GM23338 (cell line): ENCODE results near the gene TMPRSS9. TPM values are rescaled to one million over a fixed set of nuclear protein-coding genes. Genes with fewer than 3 reads are reported as not detected.

Experiments
- ATAC-seq: fragments of 200-7000 bp; cut with Tn5 transposase; 3 replicates; pipeline ENCODE4 v1.9.1; 2020
- DNase-seq: peaks from one replicate; pipeline ENCODE4 v3.0.0-alpha.2; 2015; ENCODE audit warnings: low spot score
- H2AFZ ChIP-seq: fragments of 200-600 bp; sonication (generic); 2 replicates; pipeline ENCODE4 v1.8.0; 2016; ENCODE audit warnings: antibody characterized with exemption, mild to moderate bottlenecking, moderate library complexity
- H3F3A ChIP-seq: fragments of 200-600 bp; sonication (generic); replicated peaks from 2 replicates; pipeline ENCODE4 v1.8.0; 2017; ENCODE audit warnings: antibody characterized with exemption, mixed run types, low read depth
- H3K27ac ChIP-seq: fragments of 200-600 bp; sonication (generic); 2 replicates; pipeline ENCODE4 v1.6.1; 2016; ENCODE audit warnings: low read depth
- H3K27me3 ChIP-seq: fragments of 200-600 bp; sonication (generic); 2 replicates; pipeline ENCODE4 v1.8.0; 2016; ENCODE audit warnings: mild to moderate bottlenecking, mixed run types, moderate library complexity; ENCODE audit not compliant: insufficient read depth
- H3K36me3 ChIP-seq: fragments of 200-600 bp; sonication (generic); 2 replicates; pipeline ENCODE4 v1.8.0; 2016; ENCODE audit warnings: mild to moderate bottlenecking; ENCODE audit not compliant: insufficient read depth
- H3K4me1 ChIP-seq: fragments of 200-600 bp; sonication (generic); 2 replicates; pipeline ENCODE4 v1.8.0; 2016; ENCODE audit warnings: mild to moderate bottlenecking, moderate library complexity; ENCODE audit not compliant: insufficient read depth
- H3K4me2 ChIP-seq: fragments of 200-600 bp; sonication (generic); 2 replicates; pipeline ENCODE4 v1.7.1; 2017; ENCODE audit warnings: mixed run types
- H3K4me3 ChIP-seq: fragments of 200-600 bp; sonication (generic); 2 replicates; pipeline ENCODE4 v1.6.1; 2016; ENCODE audit warnings: mixed run types
- H3K79me2 ChIP-seq: fragments of 200-600 bp; sonication (generic); replicated peaks from 2 replicates; pipeline ENCODE4 v1.8.0; 2017; ENCODE audit warnings: mild to moderate bottlenecking; ENCODE audit not compliant: insufficient read depth
- H3K9me2 ChIP-seq: fragments of 200-600 bp; sonication (generic); 2 replicates; pipeline ENCODE4 v1.8.0; 2017; ENCODE audit not compliant: insufficient read depth
- H4K20me1 ChIP-seq: fragments of 200-600 bp; sonication (generic); replicated peaks from 2 replicates; pipeline ENCODE4 v1.8.0; 2017; ENCODE audit warnings: mild to moderate bottlenecking; ENCODE audit not compliant: insufficient read depth
- H3K27ac Mint-ChIP-seq: 2 replicates; pipeline ENCODE4 v1.8.0; 2020; ENCODE audit warnings: inconsistent platforms, mild to moderate bottlenecking, moderate library complexity, mixed read lengths
- H3K27me3 Mint-ChIP-seq: 3 replicates; pipeline ENCODE4 v1.8.0; 2022; ENCODE audit warnings: low read depth, mild to moderate bottlenecking, moderate library complexity, mixed read lengths, inconsistent platforms; ENCODE audit not compliant: insufficient read depth, poor library complexity
- H3K36me3 Mint-ChIP-seq: 3 replicates; pipeline ENCODE4 v1.8.0; 2021; ENCODE audit warnings: low read depth, mild to moderate bottlenecking, inconsistent platforms, moderate library complexity, mixed read lengths
- H3K4me1 Mint-ChIP-seq: 3 replicates; pipeline ENCODE4 v1.8.0; 2020; ENCODE audit warnings: mild to moderate bottlenecking, inconsistent platforms, mixed read lengths
- H3K4me3 Mint-ChIP-seq: 3 replicates; pipeline ENCODE4 v1.8.0; 2021; ENCODE audit warnings: moderate library complexity, mild to moderate bottlenecking, inconsistent platforms, mixed read lengths
- H3K9me3 Mint-ChIP-seq: 3 replicates; pipeline ENCODE4 v1.8.0; 2020; ENCODE audit warnings: moderate library complexity, mild to moderate bottlenecking, inconsistent platforms, mixed read lengths
- CREB1 ChIP-seq: fragments of 250-450 bp; sonication (Bioruptor Pico); IDR thresholded peaks from 2 replicates; pipeline ENCODE4 v1.5.0; 2020; ENCODE audit warnings: low read depth, mild to moderate bottlenecking, moderate library complexity
- CTCF ChIP-seq, 2 experiments: fragments of 200-600 bp in 1 of 2; sonication (generic) in 1 of 2; conservative IDR thresholded peaks; 2 replicates each; pipeline versions ENCODE4 v1.5.1 to v1.6.1; 2016 to 2017; ENCODE audit warnings: antibody characterized with exemption in 2 of 2, low read depth in 2 of 2, mild to moderate bottlenecking in 2 of 2, moderate library complexity in 1 of 2
- EZH2 ChIP-seq: fragments of 200-600 bp; sonication (generic); IDR thresholded peaks from one replicate; pipeline ENCODE4 v1.8.0; 2017; ENCODE audit warnings: antibody characterized with exemption, mild to moderate bottlenecking, low read depth; ENCODE audit not compliant: unreplicated experiment
- EZH2phosphoT487 ChIP-seq: fragments of 200-600 bp; sonication (generic); IDR thresholded peaks from one replicate; pipeline ENCODE4 v1.8.1; 2018; ENCODE audit warnings: antibody characterized with exemption; ENCODE audit not compliant: unreplicated experiment
- JUNB ChIP-seq: IDR thresholded peaks from one replicate; pipeline ENCODE4 v1.6.1; 2016; ENCODE audit warnings: antibody characterized with exemption; ENCODE audit not compliant: unreplicated experiment
- NANOG ChIP-seq: IDR thresholded peaks from 2 replicates; pipeline ENCODE4 v1.6.1; 2016; ENCODE audit warnings: antibody characterized with exemption, borderline replicate concordance
- POLR2AphosphoS5 ChIP-seq: IDR thresholded peaks from 2 replicates; pipeline ENCODE4 v1.6.1; 2016; ENCODE audit warnings: antibody characterized with exemption, low read depth
- REST ChIP-seq: IDR thresholded peaks from one replicate; pipeline ENCODE4 v1.6.1; 2018; ENCODE audit warnings: antibody characterized with exemption; ENCODE audit not compliant: unreplicated experiment
- STAT1 ChIP-seq: IDR thresholded peaks from one replicate; pipeline ENCODE4 v1.6.1; 2016; ENCODE audit warnings: antibody characterized with exemption; ENCODE audit not compliant: unreplicated experiment
- ZNF114 ChIP-seq: fragments of 250-450 bp; sonication (Bioruptor Pico); IDR thresholded peaks from 2 replicates; pipeline ENCODE4 v1.5.0; 2020; ENCODE audit warnings: mild to moderate bottlenecking, moderate library complexity
- ZNF331 ChIP-seq: fragments of 250-450 bp; sonication (Bioruptor Pico); IDR thresholded peaks from 2 replicates; pipeline ENCODE4 v1.5.0; 2020; ENCODE audit warnings: low read depth, mild to moderate bottlenecking, moderate library complexity
- polyA plus RNA-seq: library from polyadenylated mRNA; unstranded; fragments of >200 nt; fragmentation: Nextera tagmentation; extraction: Ambion mirVana; gene quantifications from 2 replicates; pipeline ENCODE4 v1.2.1, GENCODE V29; 2016
- total RNA-seq: library from RNA; depleted of rRNA; stranded (reverse); fragments of >200 nt; shearing (Covaris generic); gene quantifications from 2 replicates; pipeline ENCODE4 v1.2.3, GENCODE V29; 2014
- TF ChIP-seq, protein P1 (sequence below): fragments of 250-450 bp; sonication (Bioruptor Pico); IDR thresholded peaks from 2 replicates; pipeline ENCODE4 v1.5.0; 2020; ENCODE audit warnings: mild to moderate bottlenecking, moderate library complexity
- TF ChIP-seq, protein P2 (sequence below): IDR thresholded peaks from 2 replicates; pipeline ENCODE4 v1.6.1; 2016; ENCODE audit warnings: antibody characterized with exemption

TMPRSS9 gene
- total and polyA plus RNA-seq, 2 experiments from 2014 or later: 0.05 to 0.28 TPM

- H3K4me2 ChIP-seq: no peak overlapping the region
- no peak overlapping the region for H3K27ac ChIP-seq
- H3K27ac Mint-ChIP-seq: no peak overlapping the region
- H3K9me2 ChIP-seq: no peaks in the 10 kb centered on the region
- ATAC-seq: no peak
- H3K9me3 Mint-ChIP-seq: peaks cover 18% of the 10 kb centered on the region
- H3K4me1 Mint-ChIP-seq: no peaks in the 10 kb centered on the region
- DNase-seq: no peak
- H3K27me3 Mint-ChIP-seq: peaks cover 14% of the 10 kb centered on the region
- H3F3A ChIP-seq: no peaks in the 10 kb centered on the region
- no peak overlapping the region for H3K4me3 Mint-ChIP-seq
- no peak overlapping the region for H2AFZ ChIP-seq
- no peak for TF ChIP-seq NANOG
- TF ChIP-seq EZH2: no peak
- TF ChIP-seq REST: no peak
- TF ChIP-seq CREB1: no peak
- TF ChIP-seq POLR2AphosphoS5: no peak
- TF ChIP-seq ZNF114 (CRISPR knock-in tag): no peak
- no peak for TF ChIP-seq ZNF331 (CRISPR knock-in tag)
- no peak for TF ChIP-seq STAT1
- TF ChIP-seq, protein P1, sequence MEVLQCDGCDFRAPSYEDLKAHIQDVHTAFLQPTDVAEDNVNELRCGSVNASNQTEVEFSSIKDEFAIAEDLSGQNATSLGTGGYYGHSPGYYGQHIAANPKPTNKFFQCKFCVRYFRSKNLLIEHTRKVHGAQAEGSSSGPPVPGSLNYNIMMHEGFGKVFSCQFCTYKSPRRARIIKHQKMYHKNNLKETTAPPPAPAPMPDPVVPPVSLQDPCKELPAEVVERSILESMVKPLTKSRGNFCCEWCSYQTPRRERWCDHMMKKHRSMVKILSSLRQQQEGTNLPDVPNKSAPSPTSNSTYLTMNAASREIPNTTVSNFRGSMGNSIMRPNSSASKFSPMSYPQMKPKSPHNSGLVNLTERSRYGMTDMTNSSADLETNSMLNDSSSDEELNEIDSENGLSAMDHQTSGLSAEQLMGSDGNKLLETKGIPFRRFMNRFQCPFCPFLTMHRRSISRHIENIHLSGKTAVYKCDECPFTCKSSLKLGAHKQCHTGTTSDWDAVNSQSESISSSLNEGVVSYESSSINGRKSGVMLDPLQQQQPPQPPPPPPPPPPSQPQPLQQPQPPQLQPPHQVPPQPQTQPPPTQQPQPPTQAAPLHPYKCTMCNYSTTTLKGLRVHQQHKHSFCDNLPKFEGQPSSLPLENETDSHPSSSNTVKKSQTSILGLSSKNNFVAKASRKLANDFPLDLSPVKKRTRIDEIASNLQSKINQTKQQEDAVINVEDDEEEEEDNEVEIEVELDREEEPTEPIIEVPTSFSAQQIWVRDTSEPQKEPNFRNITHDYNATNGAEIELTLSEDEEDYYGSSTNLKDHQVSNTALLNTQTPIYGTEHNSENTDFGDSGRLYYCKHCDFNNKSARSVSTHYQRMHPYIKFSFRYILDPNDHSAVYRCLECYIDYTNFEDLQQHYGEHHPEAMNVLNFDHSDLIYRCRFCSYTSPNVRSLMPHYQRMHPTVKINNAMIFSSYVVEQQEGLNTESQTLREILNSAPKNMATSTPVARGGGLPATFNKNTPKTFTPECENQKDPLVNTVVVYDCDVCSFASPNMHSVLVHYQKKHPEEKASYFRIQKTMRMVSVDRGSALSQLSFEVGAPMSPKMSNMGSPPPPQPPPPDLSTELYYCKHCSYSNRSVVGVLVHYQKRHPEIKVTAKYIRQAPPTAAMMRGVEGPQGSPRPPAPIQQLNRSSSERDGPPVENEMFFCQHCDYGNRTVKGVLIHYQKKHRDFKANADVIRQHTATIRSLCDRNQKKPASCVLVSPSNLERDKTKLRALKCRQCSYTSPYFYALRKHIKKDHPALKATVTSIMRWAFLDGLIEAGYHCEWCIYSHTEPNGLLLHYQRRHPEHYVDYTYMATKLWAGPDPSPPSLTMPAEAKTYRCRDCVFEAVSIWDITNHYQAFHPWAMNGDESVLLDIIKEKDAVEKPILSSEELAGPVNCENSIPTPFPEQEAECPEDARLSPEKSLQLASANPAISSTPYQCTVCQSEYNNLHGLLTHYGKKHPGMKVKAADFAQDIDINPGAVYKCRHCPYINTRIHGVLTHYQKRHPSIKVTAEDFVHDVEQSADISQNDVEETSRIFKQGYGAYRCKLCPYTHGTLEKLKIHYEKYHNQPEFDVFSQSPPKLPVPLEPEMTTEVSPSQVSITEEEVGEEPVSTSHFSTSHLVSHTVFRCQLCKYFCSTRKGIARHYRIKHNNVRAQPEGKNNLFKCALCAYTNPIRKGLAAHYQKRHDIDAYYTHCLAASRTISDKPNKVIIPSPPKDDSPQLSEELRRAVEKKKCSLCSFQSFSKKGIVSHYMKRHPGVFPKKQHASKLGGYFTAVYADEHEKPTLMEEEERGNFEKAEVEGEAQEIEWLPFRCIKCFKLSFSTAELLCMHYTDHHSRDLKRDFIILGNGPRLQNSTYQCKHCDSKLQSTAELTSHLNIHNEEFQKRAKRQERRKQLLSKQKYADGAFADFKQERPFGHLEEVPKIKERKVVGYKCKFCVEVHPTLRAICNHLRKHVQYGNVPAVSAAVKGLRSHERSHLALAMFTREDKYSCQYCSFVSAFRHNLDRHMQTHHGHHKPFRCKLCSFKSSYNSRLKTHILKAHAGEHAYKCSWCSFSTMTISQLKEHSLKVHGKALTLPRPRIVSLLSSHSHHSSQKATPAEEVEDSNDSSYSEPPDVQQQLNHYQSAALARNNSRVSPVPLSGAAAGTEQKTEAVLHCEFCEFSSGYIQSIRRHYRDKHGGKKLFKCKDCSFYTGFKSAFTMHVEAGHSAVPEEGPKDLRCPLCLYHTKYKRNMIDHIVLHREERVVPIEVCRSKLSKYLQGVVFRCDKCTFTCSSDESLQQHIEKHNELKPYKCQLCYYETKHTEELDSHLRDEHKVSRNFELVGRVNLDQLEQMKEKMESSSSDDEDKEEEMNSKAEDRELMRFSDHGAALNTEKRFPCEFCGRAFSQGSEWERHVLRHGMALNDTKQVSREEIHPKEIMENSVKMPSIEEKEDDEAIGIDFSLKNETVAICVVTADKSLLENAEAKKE (CRISPR knock-in tag): no peak
- no peak for TF ChIP-seq CTCF (conservative IDR thresholded peaks at IDR 0.05; ENCODE audit: low read depth in 2 of 2)
- TF ChIP-seq JUNB: no peak
- TF ChIP-seq EZH2phosphoT487: no peak
- TF ChIP-seq, protein P2, sequence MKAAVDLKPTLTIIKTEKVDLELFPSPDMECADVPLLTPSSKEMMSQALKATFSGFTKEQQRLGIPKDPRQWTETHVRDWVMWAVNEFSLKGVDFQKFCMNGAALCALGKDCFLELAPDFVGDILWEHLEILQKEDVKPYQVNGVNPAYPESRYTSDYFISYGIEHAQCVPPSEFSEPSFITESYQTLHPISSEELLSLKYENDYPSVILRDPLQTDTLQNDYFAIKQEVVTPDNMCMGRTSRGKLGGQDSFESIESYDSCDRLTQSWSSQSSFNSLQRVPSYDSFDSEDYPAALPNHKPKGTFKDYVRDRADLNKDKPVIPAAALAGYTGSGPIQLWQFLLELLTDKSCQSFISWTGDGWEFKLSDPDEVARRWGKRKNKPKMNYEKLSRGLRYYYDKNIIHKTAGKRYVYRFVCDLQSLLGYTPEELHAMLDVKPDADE: no peak
- H3K36me3 Mint-ChIP-seq: no peaks in the 10 kb centered on the region
- no peaks in the 10 kb centered on the region for H3K4me1 ChIP-seq
- H3K4me3 ChIP-seq: no peak overlapping the region
- no peaks in the 10 kb centered on the region for H3K27me3 ChIP-seq
- no peaks in the 10 kb centered on the region for H3K36me3 ChIP-seq
- no peaks in the 10 kb centered on the region for H4K20me1 ChIP-seq
- no peaks in the 10 kb centered on the region for H3K79me2 ChIP-seq
Measured at GRCh38 chr19:2408247-2408646, 48.2 kb downstream of the TMPRSS9 start.
